GM23338 (cell line): ENCODE measurements around the gene TRMT44. TPM values are rescaled to one million over a fixed set of nuclear protein-coding genes. Genes with fewer than 3 reads are reported as not detected.

Experiments
- ATAC-seq: fragments of 200-7000 bp; cut with Tn5 transposase; 3 replicates; pipeline ENCODE4 v1.9.1; 2020
- DNase-seq: peaks from one replicate; pipeline ENCODE4 v3.0.0-alpha.2; 2015; ENCODE audit warnings: low spot score
- H2AFZ ChIP-seq: fragments of 200-600 bp; sonication (generic); 2 replicates; pipeline ENCODE4 v1.8.0; 2016; ENCODE audit warnings: antibody characterized with exemption, mild to moderate bottlenecking, moderate library complexity
- H3F3A ChIP-seq: fragments of 200-600 bp; sonication (generic); replicated peaks from 2 replicates; pipeline ENCODE4 v1.8.0; 2017; ENCODE audit warnings: antibody characterized with exemption, mixed run types, low read depth
- H3K27ac ChIP-seq: fragments of 200-600 bp; sonication (generic); 2 replicates; pipeline ENCODE4 v1.6.1; 2016; ENCODE audit warnings: low read depth
- H3K27me3 ChIP-seq: fragments of 200-600 bp; sonication (generic); 2 replicates; pipeline ENCODE4 v1.8.0; 2016; ENCODE audit warnings: mild to moderate bottlenecking, mixed run types, moderate library complexity; ENCODE audit not compliant: insufficient read depth
- H3K36me3 ChIP-seq: fragments of 200-600 bp; sonication (generic); 2 replicates; pipeline ENCODE4 v1.8.0; 2016; ENCODE audit warnings: mild to moderate bottlenecking; ENCODE audit not compliant: insufficient read depth
- H3K4me1 ChIP-seq: fragments of 200-600 bp; sonication (generic); 2 replicates; pipeline ENCODE4 v1.8.0; 2016; ENCODE audit warnings: mild to moderate bottlenecking, moderate library complexity; ENCODE audit not compliant: insufficient read depth
- H3K4me2 ChIP-seq: fragments of 200-600 bp; sonication (generic); 2 replicates; pipeline ENCODE4 v1.7.1; 2017; ENCODE audit warnings: mixed run types
- H3K4me3 ChIP-seq: fragments of 200-600 bp; sonication (generic); 2 replicates; pipeline ENCODE4 v1.6.1; 2016; ENCODE audit warnings: mixed run types
- H3K79me2 ChIP-seq: fragments of 200-600 bp; sonication (generic); replicated peaks from 2 replicates; pipeline ENCODE4 v1.8.0; 2017; ENCODE audit warnings: mild to moderate bottlenecking; ENCODE audit not compliant: insufficient read depth
- H3K9me2 ChIP-seq: fragments of 200-600 bp; sonication (generic); 2 replicates; pipeline ENCODE4 v1.8.0; 2017; ENCODE audit not compliant: insufficient read depth
- H4K20me1 ChIP-seq: fragments of 200-600 bp; sonication (generic); replicated peaks from 2 replicates; pipeline ENCODE4 v1.8.0; 2017; ENCODE audit warnings: mild to moderate bottlenecking; ENCODE audit not compliant: insufficient read depth
- H3K27ac Mint-ChIP-seq: 2 replicates; pipeline ENCODE4 v1.8.0; 2020; ENCODE audit warnings: inconsistent platforms, mild to moderate bottlenecking, moderate library complexity, mixed read lengths
- H3K27me3 Mint-ChIP-seq: 3 replicates; pipeline ENCODE4 v1.8.0; 2022; ENCODE audit warnings: low read depth, mild to moderate bottlenecking, moderate library complexity, mixed read lengths, inconsistent platforms; ENCODE audit not compliant: insufficient read depth, poor library complexity
- H3K36me3 Mint-ChIP-seq: 3 replicates; pipeline ENCODE4 v1.8.0; 2021; ENCODE audit warnings: low read depth, mild to moderate bottlenecking, inconsistent platforms, moderate library complexity, mixed read lengths
- H3K4me1 Mint-ChIP-seq: 3 replicates; pipeline ENCODE4 v1.8.0; 2020; ENCODE audit warnings: mild to moderate bottlenecking, inconsistent platforms, mixed read lengths
- H3K4me3 Mint-ChIP-seq: 3 replicates; pipeline ENCODE4 v1.8.0; 2021; ENCODE audit warnings: moderate library complexity, mild to moderate bottlenecking, inconsistent platforms, mixed read lengths
- H3K9me3 Mint-ChIP-seq: 3 replicates; pipeline ENCODE4 v1.8.0; 2020; ENCODE audit warnings: moderate library complexity, mild to moderate bottlenecking, inconsistent platforms, mixed read lengths
- CREB1 ChIP-seq: fragments of 250-450 bp; sonication (Bioruptor Pico); IDR thresholded peaks from 2 replicates; pipeline ENCODE4 v1.5.0; 2020; ENCODE audit warnings: low read depth, mild to moderate bottlenecking, moderate library complexity
- EZH2phosphoT487 ChIP-seq: fragments of 200-600 bp; sonication (generic); IDR thresholded peaks from one replicate; pipeline ENCODE4 v1.8.1; 2018; ENCODE audit warnings: antibody characterized with exemption; ENCODE audit not compliant: unreplicated experiment
- POLR2AphosphoS5 ChIP-seq: IDR thresholded peaks from 2 replicates; pipeline ENCODE4 v1.6.1; 2016; ENCODE audit warnings: antibody characterized with exemption, low read depth
- REST ChIP-seq: IDR thresholded peaks from one replicate; pipeline ENCODE4 v1.6.1; 2018; ENCODE audit warnings: antibody characterized with exemption; ENCODE audit not compliant: unreplicated experiment
- STAT1 ChIP-seq: IDR thresholded peaks from one replicate; pipeline ENCODE4 v1.6.1; 2016; ENCODE audit warnings: antibody characterized with exemption; ENCODE audit not compliant: unreplicated experiment
- polyA plus RNA-seq: library from polyadenylated mRNA; unstranded; fragments of >200 nt; fragmentation: Nextera tagmentation; extraction: Ambion mirVana; gene quantifications from 2 replicates; pipeline ENCODE4 v1.2.1, GENCODE V29; 2016
- total RNA-seq: library from RNA; depleted of rRNA; stranded (reverse); fragments of >200 nt; shearing (Covaris generic); gene quantifications from 2 replicates; pipeline ENCODE4 v1.2.3, GENCODE V29; 2014
- TF ChIP-seq, protein P1 (sequence below), 2 experiments: fragments of 200-600 bp in 1 of 2; sonication (generic) in 1 of 2; conservative IDR thresholded peaks; 2 replicates each; pipeline versions ENCODE4 v1.5.1 to v1.6.1; 2016 to 2017; ENCODE audit warnings: antibody characterized with exemption in 2 of 2, low read depth in 2 of 2, mild to moderate bottlenecking in 2 of 2, moderate library complexity in 1 of 2

TRMT44 gene
- total and polyA plus RNA-seq, 2 experiments from 2014 or later: 10.3 to 49.8 TPM

GRCh38 chr4:8409264-8410065, 31.1 kb upstream of the TRMT44 start (continued):
- TF ChIP-seq REST: no peak
- TF ChIP-seq CREB1 (CRISPR knock-in tag): no peak

GRCh38 chr4:8410066-8410625, 30.4 kb upstream of the TRMT44 start:
- TF ChIP-seq EZH2phosphoT487 (no peak), CREB1 (CRISPR knock-in tag) (no peak)
- no peaks in the 10 kb centered on the region for H3K36me3 ChIP-seq

GRCh38 chr4:8410641-8411271, 29.8 kb upstream of the TRMT44 start:
- DNase-seq (peak; percentile 89), ATAC-seq (peak; percentile 89)
- no peak overlapping the region for H3K27ac ChIP-seq
- H3K4me3 Mint-ChIP-seq: no peak overlapping the region
- peaks cover 15% of the 10 kb centered on the region for H3K4me1 Mint-ChIP-seq
- no peak overlapping the region for H3K4me2 ChIP-seq
- H3K27me3 ChIP-seq: no peaks in the 10 kb centered on the region
- H3K36me3 Mint-ChIP-seq: peaks cover 15% of the 10 kb centered on the region
- H3K27me3 Mint-ChIP-seq: peaks cover 13% of the 10 kb centered on the region
- no peaks in the 10 kb centered on the region for H4K20me1 ChIP-seq
- H3K9me2 ChIP-seq: no peaks in the 10 kb centered on the region
- H3K27ac Mint-ChIP-seq: no peak overlapping the region
- H3K79me2 ChIP-seq: no peaks in the 10 kb centered on the region
- no peaks in the 10 kb centered on the region for H3F3A ChIP-seq
- no peaks in the 10 kb centered on the region; the same call in 1 of the 2 replicates for H3K4me1 ChIP-seq
- peaks cover 11% of the 10 kb centered on the region for H3K9me3 Mint-ChIP-seq
- H2AFZ ChIP-seq: no peak overlapping the region
- H3K4me3 ChIP-seq: no peak overlapping the region
- H3K36me3 ChIP-seq: no peaks in the 10 kb centered on the region
- no peak for TF ChIP-seq EZH2phosphoT487
- TF ChIP-seq STAT1: no peak
- TF ChIP-seq POLR2AphosphoS5: no peak
- TF ChIP-seq REST: no peak
- TF ChIP-seq, protein P1, sequence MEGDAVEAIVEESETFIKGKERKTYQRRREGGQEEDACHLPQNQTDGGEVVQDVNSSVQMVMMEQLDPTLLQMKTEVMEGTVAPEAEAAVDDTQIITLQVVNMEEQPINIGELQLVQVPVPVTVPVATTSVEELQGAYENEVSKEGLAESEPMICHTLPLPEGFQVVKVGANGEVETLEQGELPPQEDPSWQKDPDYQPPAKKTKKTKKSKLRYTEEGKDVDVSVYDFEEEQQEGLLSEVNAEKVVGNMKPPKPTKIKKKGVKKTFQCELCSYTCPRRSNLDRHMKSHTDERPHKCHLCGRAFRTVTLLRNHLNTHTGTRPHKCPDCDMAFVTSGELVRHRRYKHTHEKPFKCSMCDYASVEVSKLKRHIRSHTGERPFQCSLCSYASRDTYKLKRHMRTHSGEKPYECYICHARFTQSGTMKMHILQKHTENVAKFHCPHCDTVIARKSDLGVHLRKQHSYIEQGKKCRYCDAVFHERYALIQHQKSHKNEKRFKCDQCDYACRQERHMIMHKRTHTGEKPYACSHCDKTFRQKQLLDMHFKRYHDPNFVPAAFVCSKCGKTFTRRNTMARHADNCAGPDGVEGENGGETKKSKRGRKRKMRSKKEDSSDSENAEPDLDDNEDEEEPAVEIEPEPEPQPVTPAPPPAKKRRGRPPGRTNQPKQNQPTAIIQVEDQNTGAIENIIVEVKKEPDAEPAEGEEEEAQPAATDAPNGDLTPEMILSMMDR (conservative IDR thresholded peaks at IDR 0.05; ENCODE audit: low read depth in 2 of 2): peak; percentile 60 to 73

More at GRCh38 chr4:8410066-8410625, 30.4 kb upstream of the TRMT44 start:
- Mint-ChIP-seq H3K9me3 (peaks cover 17% of the 10 kb centered on the region), H3K27ac (no peak overlapping the region), H3K4me3 (no peak overlapping the region), H3K36me3 (peaks cover 21% of the 10 kb centered on the region), H3K27me3 (peaks cover 14% of the 10 kb centered on the region), H3K4me1 (peaks cover 15% of the 10 kb centered on the region)
- Histone ChIP-seq H2AFZ (no peak overlapping the region), H3K27ac (no peak overlapping the region), H3K4me1 (no peaks in the 10 kb centered on the region; the same call in 1 of the 2 replicates), H3F3A (no peaks in the 10 kb centered on the region), H3K4me3 (no peak overlapping the region), H3K27me3 (no peaks in the 10 kb centered on the region), H3K4me2 (no peak overlapping the region), H4K20me1 (no peaks in the 10 kb centered on the region), H3K9me2 (no peaks in the 10 kb centered on the region), H3K79me2 (no peaks in the 10 kb centered on the region)
- DNase-seq (no peak), ATAC-seq (no peak)
